Endothelial cell of umbilical vein (primary cell): ENCODE measurements around the gene SLC7A6. TPM values are rescaled to one million over a fixed set of nuclear protein-coding genes. Genes with fewer than 3 reads are reported as not detected.
A peak's percentile ranks its signal among the peaks of the same experiment; 100 is the strongest.

Source experiments
- BruUV-seq: library from RNA; stranded (reverse); fragments of 400-500 nt; replicated peaks from 2 replicates; lab custom pipeline; 2021; lab: Mats Ljungman, UMichigan
- CTCF ChIA-PET: fragments of 300-600, 350-600 bp; sonication (Branson Sonifier 250); formaldehyde crosslinking; loops from one replicate; lab custom pipeline; 2021; ENCODE audit warnings: antibody characterized with exemption, inconsistent platforms; lab: Charles Lee
- POLR2A ChIA-PET: fragments of 300-600, 350-600 bp; sonication (Branson Sonifier 250); formaldehyde crosslinking; loops from one replicate; lab custom pipeline; 2021; ENCODE audit warnings: antibody characterized with exemption, inconsistent platforms; lab: Charles Lee
- DNase-seq: peaks from one replicate; pipeline ENCODE4 v3.0.0-alpha.2; 2011; ENCODE audit warnings: low read depth, low spot score
- FAIRE-seq: peaks from 2 replicates; lab custom pipeline; 2011; peaks lifted over from hg19 to GRCh38; lab: Jason Lieb, UNC
- H2AFZ ChIP-seq: 2 replicates; pipeline ENCODE4 v1.6.0; 2012; ENCODE audit warnings: low read depth, low read length, control low read depth, inconsistent platforms
- H3K27ac ChIP-seq: 2 replicates; pipeline ENCODE4 v1.5.1; 2011; ENCODE audit warnings: low read depth, mild to moderate bottlenecking, control low read depth, low read length, moderate library complexity; ENCODE audit not compliant: insufficient read depth
- H3K27me3 ChIP-seq, 2 experiments: 2 replicates each; pipeline versions ENCODE4 v1.6.0 to v1.6.1; 2011; ENCODE audit warnings: low read length in 2 of 2, mixed read lengths in 1 of 2; ENCODE audit not compliant: control insufficient read depth in 2 of 2, insufficient read depth in 2 of 2
- H3K36me3 ChIP-seq, 2 experiments: 2 replicates in 1 of 2; 3 replicates in 1 of 2; pipeline ENCODE4 v1.5.1; 2011; ENCODE audit warnings: low read length in 2 of 2, mild to moderate bottlenecking in 1 of 2, moderate library complexity in 1 of 2; ENCODE audit not compliant: control insufficient read depth in 2 of 2, insufficient read depth in 2 of 2; ENCODE audit errors: extremely low read depth in 1 of 2
- H3K4me1 ChIP-seq: 3 replicates; pipeline ENCODE4 v1.5.1; 2011; ENCODE audit warnings: mild to moderate bottlenecking, low read length; ENCODE audit not compliant: control insufficient read depth, insufficient read depth; ENCODE audit errors: extremely low read depth
- H3K4me2 ChIP-seq: 2 replicates; pipeline ENCODE4 v1.6.1; 2011; ENCODE audit warnings: low read length, control low read depth, mixed read lengths; ENCODE audit not compliant: insufficient read depth
- H3K4me3 ChIP-seq, 3 experiments: fragments of 200-600 bp in 1 of 3; sonication (generic), shearing (Covaris generic) in 1 of 3; replicated peaks in 1 of 3; 2 replicates each; pipeline ENCODE4 v1.5.1; 2011 to 2016; ENCODE audit warnings: control low read depth in 3 of 3, low read length in 3 of 3, mild to moderate bottlenecking in 2 of 3, inconsistent platforms in 1 of 3, low read depth in 1 of 3, moderate library complexity in 1 of 3; ENCODE audit not compliant: insufficient read depth in 1 of 3
- H3K79me2 ChIP-seq: 2 replicates; pipeline ENCODE4 v1.6.0; 2012; ENCODE audit warnings: low read length, inconsistent platforms; ENCODE audit not compliant: control insufficient read depth, insufficient read depth
- H3K9ac ChIP-seq: replicated peaks from 2 replicates; pipeline ENCODE3; 2011; ENCODE audit warnings: low read length, control low read depth; ENCODE audit not compliant: insufficient read depth; ENCODE audit errors: extremely low read depth
- H3K9me1 ChIP-seq: replicated peaks from 3 replicates; pipeline ENCODE4 v1.6.0; 2011; ENCODE audit warnings: mild to moderate bottlenecking, low read length; ENCODE audit not compliant: control insufficient read depth, insufficient read depth; ENCODE audit errors: extremely low read depth
- H3K9me3 ChIP-seq: replicated peaks from 2 replicates; pipeline ENCODE4 v1.5.1; 2012; ENCODE audit warnings: low read length, inconsistent platforms; ENCODE audit not compliant: control insufficient read depth, insufficient read depth
- H4K20me1 ChIP-seq: replicated peaks from 2 replicates; pipeline ENCODE3; 2011; ENCODE audit warnings: mild to moderate bottlenecking, low read length; ENCODE audit not compliant: control insufficient read depth, insufficient read depth; ENCODE audit errors: extremely low read depth
- CTCF ChIP-seq, 2 donors: IDR thresholded peaks; 1 replicate in 1 of 2; 2 replicates in 1 of 2; pipeline ENCODE4 v1.5.1; 2011; ENCODE audit warnings: low read length in 2 of 2, mild to moderate bottlenecking in 2 of 2, moderate library complexity in 2 of 2, control low read depth in 1 of 2, inconsistent platforms in 1 of 2, low read depth in 1 of 2; ENCODE audit not compliant: insufficient read depth in 1 of 2; ENCODE audit errors: extremely low read depth in 1 of 2
- EZH2 ChIP-seq: IDR thresholded peaks from 2 replicates; pipeline ENCODE4 v1.6.1; 2012; ENCODE audit warnings: borderline replicate concordance, low read depth, mild to moderate bottlenecking, moderate library complexity, low read length, inconsistent platforms; ENCODE audit not compliant: severe bottlenecking
- FOS ChIP-seq: IDR thresholded peaks from 2 replicates; pipeline ENCODE4 v1.6.1; 2011; ENCODE audit warnings: mild to moderate bottlenecking, low read length, moderate library complexity, borderline replicate concordance; ENCODE audit not compliant: insufficient read depth
- GATA2 ChIP-seq: IDR thresholded peaks from 2 replicates; pipeline ENCODE4 v1.7.0; 2011; ENCODE audit warnings: low read depth, mild to moderate bottlenecking, moderate library complexity, mixed read lengths, low read length; ENCODE audit not compliant: insufficient read length, insufficient read depth
- JUN ChIP-seq: IDR thresholded peaks from 2 replicates; pipeline ENCODE4 v1.6.1; 2011; ENCODE audit warnings: borderline replicate concordance, low read depth; ENCODE audit not compliant: insufficient read length, insufficient read depth
- MAX ChIP-seq: IDR thresholded peaks from 2 replicates; pipeline ENCODE4 v1.6.1; 2011; ENCODE audit not compliant: insufficient read depth, insufficient read length
- MYC ChIP-seq: IDR thresholded peaks from one replicate; pipeline ENCODE4 v1.6.1; 2011; ENCODE audit warnings: mild to moderate bottlenecking, low read depth, low read length
- POLR2A ChIP-seq: IDR thresholded peaks from 2 replicates; pipeline ENCODE4 v1.6.1; 2012; ENCODE audit warnings: low read depth, mild to moderate bottlenecking, control low read depth, low read length
- POLR2AphosphoS5 ChIP-seq: IDR thresholded peaks from 2 replicates; pipeline ENCODE4 v1.6.1; 2012; ENCODE audit warnings: low read depth, mild to moderate bottlenecking, control low read depth, low read length, moderate library complexity; ENCODE audit not compliant: insufficient read depth
- dilution Hi-C: fragments of 300-500 bp; cut with MboI; formaldehyde crosslinking; loops from one replicate; pipeline ENCODE4 v1.15.0; 2019; ENCODE audit warnings: low sequenced_read_pairs; ENCODE audit not compliant: extremely low pct_ligation_motif_present
- intact Hi-C: fragments of 100-400 bp; cut with micrococcal nuclease; formaldehyde crosslinking; loops from one replicate; pipeline ENCODE4 v1.10.0; 2022
- polyA plus RNA-seq, 4 experiments: library from polyadenylated mRNA; depleted of rRNA in 3 of 4; stranded (reverse) in 3 of 4; unstranded in 1 of 4; fragments of >200 nt; gene quantifications; 2 replicates each; pipeline versions ENCODE4 v1.2.1 to v1.2.3, GENCODE V29; 2011 to 2012; ENCODE audit warnings: missing spikeins in 1 of 4
- total RNA-seq: library from RNA; stranded (reverse); gene quantifications from 2 replicates; pipeline ENCODE4 v1.2.3, GENCODE V29; 2021

The SLC7A6 gene
- total and polyA plus RNA-seq, 2 donors (not counting 3 experiments of a cell fraction or from before 2014, with no cell fraction given), result 68.0 to 86.5 TPM

GRCh38 chr16:68215302-68215701 is 49.0 kb upstream of the SLC7A6 start:
- TF ChIP-seq GATA2, result no peak
- no peak overlapping the region for H3K27ac ChIP-seq

DNA sequence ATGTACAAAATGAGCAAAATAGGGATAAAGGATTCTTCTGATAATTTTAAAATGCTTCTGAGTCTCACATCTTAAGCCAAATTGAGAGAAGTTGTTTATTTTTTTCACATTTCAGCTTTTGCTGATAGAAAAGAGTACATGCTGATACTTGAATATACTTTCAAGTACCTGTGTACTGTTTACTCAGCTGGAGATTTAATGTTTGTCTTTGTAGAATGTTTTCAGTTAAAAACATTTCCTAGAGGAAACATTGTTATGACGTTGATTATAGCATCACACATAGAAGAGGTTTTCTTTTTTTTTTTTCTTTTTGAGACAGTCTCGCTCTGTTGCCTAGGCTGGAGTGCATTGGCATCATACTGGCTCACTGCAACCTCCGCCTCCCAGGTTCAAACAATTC is 48.1 kb upstream of the SLC7A6 start:
- BruUV-seq, result no TSS peak
- CTCF ChIA-PET, result interaction anchor here (0.7 to 2.0 kb wide), 6 partner anchors 11 to 175 kb away, joined by 3 to 12 read pairs (median 4); no protein-coding TSS in a partner anchor
- Histone ChIP-seq H3K9me3 (no peaks in the 10 kb centered on the region), H4K20me1 (no peaks in the 10 kb centered on the region), H3K36me3 (no peaks in the 10 kb centered on the region), H3K4me3 (no peak overlapping the region), H3K9ac (no peak overlapping the region), H3K4me2 (no peak overlapping the region), H3K27me3 (no peaks in the 10 kb centered on the region), H3K79me2 (no peaks in the 10 kb centered on the region), H3K27ac (no peak overlapping the region), H2AFZ (no peak overlapping the region), H3K4me1 (no peaks in the 10 kb centered on the region), H3K9me1 (no peaks in the 10 kb centered on the region)
- FAIRE-seq (no peak), DNase-seq (peak; percentile 44)
- intact Hi-C loops (no loop called here), dilution Hi-C loops (no loop called here)
- POLR2A ChIA-PET, result no interaction called here
- TF ChIP-seq JUN (no peak), MAX (no peak), GATA2 (no peak), MYC (no peak), EZH2 (no peak), FOS (no peak), CTCF (IDR thresholded peaks at IDR 0.05; ENCODE audit: extremely low read depth in 1 of 2, insufficient read depth in 1 of 2, low read depth in 1 of 2, low read length in 2 of 2) (no peak), POLR2A (no peak), POLR2AphosphoS5 (no peak)

More at GRCh38 chr16:68215302-68215701, 49.0 kb upstream of the SLC7A6 start:
- BruUV-seq, result no TSS peak
- POLR2A ChIA-PET, result no interaction called here
- Histone ChIP-seq H2AFZ (no peak overlapping the region), H3K9me3 (no peaks in the 10 kb centered on the region), H3K4me2 (no peak overlapping the region), H3K4me1 (no peaks in the 10 kb centered on the region), H3K27me3 (no peaks in the 10 kb centered on the region), H3K9ac (no peak overlapping the region), H3K4me3 (no peak overlapping the region), H3K79me2 (no peaks in the 10 kb centered on the region), H4K20me1 (no peaks in the 10 kb centered on the region), H3K36me3 (no peaks in the 10 kb centered on the region), H3K9me1 (no peaks in the 10 kb centered on the region)
- CTCF ChIA-PET, result interaction anchor here (0.7 kb wide), 1 partner anchor 73 kb away, joined by 3 read pairs; no protein-coding TSS in a partner anchor
- intact Hi-C loops (no loop called here), dilution Hi-C loops (no loop called here)
- FAIRE-seq (no peak), DNase-seq (no peak)
